Stimulated activated CD4-positive, alpha-beta T cell treated with anti-CD3 and anti-CD28 coated beads, Interleukin-4, amount 100 ng/mL, for 4 hours (primary cell): ENCODE results near the gene VPS8.
"Not testable (repeated sequence)": the region's sequence is repeated elsewhere in the genome, so short reads cannot be mapped to it uniquely, and the experiment has no call there.

Experiments used
- DNase-seq, 2 experiments: peaks; one replicate each; pipeline ENCODE4 v3.0.0-alpha.2; 2020

The VPS8 gene

DNA sequence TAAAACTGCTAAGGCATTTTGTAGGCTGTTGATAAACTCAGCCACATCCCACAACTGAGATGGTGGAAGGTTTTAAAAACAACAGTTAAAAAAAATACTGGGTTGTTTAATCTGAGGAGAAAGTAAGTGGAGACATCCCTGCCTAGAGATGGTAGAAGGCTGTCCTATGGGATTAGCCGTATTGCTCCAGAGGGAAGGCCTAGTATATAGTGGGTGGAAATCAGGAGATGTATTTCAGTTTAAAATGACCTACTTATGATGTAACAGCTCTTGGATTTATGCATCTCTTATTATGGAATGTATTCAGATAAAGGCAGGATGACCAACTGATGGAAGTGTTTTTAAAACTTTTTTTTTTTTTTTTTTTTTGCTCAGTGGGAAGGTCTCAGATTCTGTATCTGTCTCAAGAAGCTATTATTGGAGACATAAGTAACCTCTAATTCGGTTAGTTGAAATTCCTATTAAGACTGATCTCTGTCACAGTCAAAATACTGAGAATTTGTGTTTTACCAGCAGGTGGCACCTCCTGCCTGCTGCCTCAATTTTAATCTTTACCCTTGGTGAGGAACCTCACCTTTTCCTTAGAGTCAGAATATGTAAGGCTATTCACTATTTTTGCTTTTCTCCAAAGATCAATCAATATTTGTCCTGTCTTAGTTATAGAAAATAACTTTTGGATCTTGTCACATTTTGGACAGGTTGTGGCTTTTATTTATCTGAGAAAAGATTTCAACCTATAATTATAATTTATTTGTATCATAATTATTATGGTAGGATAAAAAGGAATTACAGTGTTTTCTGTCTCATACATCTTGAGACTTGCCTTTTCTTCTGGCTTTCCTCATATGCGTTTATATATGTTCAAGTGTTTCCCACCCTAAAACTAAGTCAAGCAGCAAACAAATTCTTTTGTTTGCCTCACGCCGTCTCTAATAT, 63.0 kb downstream of the VPS8 start:
- DNase-seq, result no peak

DNA sequence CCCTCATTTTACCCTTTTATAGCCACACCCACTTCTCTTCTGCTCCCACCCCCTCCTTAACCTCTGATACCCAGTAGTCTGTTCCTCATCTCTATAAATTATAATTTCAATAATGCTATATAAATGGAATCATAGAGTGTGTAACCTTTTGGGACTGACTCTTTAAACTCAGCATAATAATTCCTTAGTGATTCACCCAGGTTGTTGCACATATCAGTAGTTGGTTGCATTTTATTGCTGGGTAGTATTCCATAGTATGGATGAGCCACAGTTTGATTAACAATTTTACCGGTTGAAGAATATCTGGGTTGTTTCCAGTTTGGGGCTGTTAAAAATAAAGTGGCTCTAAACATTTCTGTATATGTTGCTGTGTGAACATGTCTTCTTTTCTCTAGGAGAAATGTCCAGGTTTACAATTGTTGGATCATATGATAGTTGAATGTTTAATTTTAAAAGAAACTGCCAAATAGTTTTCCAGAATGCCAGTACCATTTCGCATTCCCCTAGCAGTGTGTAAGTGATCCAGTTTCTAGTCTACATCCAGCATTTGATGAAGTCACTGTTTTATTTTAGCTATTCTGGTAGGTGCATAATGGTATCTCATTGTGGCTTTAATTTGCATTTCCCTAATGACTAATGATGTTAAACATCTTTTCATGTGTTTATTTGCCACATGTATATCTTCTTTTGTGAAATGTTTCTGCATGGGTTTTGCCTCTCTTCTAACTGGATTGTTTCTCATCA, 68.5 kb downstream of the VPS8 start:
- no peak for DNase-seq

DNA sequence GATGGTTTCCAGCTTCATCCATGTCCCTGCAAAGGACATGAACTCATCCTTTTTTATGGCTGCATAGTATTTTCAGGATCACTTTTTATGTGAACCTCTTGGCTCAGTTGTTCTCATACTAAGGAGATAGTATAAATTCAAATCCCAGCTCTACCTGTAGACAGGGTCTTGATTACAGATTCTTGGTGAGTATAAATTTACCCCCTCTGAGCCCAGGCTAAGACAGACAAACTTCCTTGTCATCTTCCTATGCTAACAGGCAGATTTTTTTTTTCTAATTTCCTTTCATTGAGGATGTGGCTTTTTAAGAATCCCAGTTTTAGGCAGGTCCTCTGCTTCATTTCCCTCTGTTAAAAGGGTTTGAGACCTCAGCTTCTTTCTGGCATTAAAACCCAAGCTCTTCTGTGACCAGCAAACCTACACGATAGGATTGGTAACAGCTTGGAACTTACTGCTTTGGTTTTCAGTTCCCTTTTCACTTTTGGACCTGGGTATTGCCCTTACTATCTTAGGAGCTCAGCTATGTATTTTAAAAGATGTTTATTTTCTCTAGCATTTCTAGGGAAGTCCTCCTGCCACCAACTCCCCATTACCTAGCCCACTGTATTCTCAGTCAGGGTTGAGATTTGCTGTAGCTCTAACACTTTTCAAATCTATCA, 72.5 kb downstream of the VPS8 start:
- DNase-seq, result no peak

DNA sequence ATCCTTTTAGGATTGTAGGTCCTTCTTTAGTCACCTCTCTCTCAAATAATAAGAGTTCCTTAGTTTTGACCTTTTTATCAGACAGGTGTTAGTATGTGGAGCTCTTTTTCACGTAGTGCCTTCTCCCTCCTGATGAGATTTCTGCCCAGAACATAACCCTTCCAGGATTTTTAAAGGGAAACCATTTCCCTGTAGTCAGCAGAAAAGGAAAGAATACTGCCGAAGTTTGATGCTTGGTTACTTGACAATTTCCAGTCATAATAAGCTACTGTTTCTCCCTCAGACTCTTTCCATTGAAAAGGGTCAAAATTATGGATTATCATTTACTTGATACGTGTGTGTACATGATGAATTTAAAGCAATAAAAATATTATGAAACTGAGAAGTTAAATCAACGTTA, 73.1 kb downstream of the VPS8 start:
- DNase-seq, result no peak

DNA sequence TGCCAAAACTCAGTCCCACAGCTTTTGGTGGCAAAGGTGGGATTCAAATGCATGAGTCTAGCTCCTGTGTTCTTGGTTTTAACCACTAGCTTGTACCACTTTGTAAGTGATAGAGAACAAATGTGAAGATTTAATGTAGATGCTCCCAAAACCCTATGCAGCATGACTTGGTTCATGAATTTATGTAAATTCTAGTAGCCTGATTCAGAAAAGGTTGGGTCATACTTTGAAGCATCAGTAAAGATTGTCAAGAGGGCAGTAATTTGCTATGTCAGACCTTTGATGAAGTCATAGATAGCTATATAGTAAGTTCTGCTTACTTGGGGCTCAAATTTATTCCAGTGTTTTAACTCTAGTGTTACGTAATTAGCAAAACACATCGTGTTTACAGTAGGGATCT, 75.6 kb downstream of the VPS8 start:
- DNase-seq, result no peak

DNA sequence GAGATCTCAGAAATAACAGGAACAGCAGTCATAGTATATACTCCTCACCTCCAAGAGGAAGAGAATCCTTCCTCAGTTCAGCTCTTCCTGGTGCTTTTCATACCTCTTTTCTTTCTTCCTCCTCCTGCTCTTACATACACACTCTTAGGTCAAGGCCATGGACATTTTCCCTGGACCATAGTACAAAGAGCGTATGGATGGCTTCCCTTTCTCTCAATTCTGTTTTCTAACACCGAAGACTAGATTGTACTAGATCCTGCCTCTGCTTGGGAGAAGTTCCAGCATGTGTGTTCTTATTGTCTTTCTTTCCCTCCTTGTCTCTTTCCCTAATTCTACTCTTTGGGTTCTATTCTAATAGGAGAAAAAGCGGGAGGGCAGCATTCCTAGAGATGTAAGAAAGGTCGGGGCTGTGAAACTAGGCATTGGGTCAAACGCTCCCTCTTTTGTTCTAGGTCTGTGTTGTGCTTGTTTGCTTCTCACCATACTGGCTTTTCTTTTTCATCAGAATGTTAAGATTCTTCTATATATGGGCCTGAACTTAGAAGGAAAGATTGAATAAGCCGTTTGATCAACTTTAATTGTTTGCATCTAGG, 77.4 kb downstream of the VPS8 start:
- no peak for DNase-seq

DNA sequence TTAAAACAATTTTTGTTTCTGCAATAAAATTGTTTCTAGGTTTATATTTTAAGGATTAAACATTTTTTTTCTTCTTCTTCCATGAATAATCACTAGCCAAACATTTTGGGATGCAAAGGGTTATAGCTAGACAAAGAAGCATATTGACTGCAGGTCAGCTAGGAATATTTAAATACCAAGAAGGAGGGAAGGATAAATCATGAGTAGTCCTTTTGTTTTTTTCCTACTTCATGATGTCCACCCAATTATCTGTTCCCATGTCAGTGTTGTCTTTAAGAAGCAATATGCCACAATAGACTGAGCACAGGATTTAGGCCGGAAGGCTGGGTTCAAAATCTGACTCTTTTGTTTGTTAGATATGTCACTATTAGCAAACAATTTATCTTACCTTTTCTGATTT, 82.1 kb downstream of the VPS8 start:
- DNase-seq, result no peak

DNA sequence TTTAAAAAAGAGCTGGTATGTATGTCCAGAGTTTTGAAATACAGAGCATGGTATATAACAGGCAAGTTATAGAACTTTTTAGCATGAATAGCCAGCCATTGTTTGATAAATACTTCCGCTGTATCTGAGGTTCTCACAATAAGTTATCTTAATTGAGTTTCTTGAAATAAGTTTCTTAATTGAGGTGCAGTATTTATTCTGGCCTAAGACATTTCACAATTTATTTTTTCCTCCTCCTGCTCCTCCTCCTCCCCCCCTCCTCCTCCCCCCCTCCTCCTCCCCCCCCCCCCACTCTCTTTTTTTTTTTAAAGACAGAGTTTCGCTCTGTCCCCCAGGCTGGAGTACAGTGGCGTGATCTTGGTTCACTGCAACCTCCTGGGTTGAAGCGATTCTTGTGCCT, 83.4 kb downstream of the VPS8 start:
- DNase-seq, result no peak

DNA sequence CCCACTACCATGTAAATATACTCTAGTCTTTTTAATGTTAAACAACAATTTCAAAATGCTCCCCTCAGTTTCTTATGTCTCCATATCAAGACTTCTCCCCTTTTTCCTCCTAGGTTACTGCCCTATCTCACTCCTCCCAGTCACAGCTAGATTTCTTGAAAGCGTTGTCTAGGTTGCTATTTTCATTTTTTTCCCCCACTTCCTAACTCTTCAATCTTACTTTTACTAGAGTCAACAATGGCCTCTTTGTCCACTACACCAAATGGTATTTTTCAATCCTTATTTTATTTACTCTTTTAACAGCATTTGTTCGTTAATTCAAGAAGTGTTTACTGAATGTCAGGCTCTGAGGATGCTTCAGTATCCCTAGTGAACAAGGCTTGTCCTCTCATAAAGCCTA, 84.4 kb downstream of the VPS8 start:
- no peak for DNase-seq

DNA sequence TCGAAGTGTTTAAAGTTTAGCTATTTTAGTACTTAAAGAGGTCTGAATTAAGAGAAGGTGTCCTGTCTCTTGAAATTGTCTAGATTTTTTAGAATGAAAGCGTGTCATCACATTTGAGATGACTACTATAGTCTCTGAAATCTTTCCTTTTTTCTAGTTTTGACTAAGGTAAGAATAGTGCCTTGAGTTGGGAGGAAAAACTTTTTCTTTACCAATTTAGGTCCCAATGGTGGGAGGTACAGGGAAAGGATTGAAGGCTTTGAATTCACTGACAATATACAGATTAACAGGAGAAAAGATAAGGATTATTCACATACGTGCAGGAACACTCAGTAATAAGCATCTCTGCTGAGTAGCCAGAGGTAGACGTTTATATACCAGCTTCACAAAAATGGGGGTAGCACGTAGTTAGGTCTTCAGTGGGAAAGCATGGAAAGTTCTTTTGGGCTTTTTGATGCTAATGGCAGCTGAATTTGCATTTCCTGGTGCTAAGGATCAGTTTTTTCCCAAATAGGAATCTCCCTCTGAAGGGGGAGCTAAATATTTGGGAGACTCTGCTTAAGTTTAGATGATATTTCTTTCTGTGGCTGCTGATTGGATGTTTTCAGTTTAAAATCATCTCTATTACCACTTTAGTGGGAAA, 88.1 kb downstream of the VPS8 start:
- DNase-seq, result no peak

DNA sequence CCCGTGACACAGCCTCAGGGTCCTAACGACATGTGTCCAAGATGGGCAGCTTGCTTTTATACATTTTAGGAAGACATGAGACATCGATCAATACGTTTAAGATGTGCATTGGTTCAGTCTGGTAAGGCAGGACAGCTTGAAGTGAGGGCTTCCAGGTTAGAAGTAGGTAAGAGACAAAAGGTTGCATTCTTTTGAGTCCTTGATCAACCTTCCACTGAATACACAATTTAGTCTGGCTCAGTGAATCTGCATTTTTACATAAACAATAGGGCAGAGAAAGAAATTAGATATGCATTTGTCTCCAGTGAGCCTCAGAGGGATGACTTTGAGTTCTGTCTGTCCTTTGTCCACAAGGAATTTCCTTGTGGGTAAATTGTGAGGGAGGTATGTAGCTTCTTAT, 95.1 kb downstream of the VPS8 start:
- not testable (repeated sequence) for DNase-seq

DNA sequence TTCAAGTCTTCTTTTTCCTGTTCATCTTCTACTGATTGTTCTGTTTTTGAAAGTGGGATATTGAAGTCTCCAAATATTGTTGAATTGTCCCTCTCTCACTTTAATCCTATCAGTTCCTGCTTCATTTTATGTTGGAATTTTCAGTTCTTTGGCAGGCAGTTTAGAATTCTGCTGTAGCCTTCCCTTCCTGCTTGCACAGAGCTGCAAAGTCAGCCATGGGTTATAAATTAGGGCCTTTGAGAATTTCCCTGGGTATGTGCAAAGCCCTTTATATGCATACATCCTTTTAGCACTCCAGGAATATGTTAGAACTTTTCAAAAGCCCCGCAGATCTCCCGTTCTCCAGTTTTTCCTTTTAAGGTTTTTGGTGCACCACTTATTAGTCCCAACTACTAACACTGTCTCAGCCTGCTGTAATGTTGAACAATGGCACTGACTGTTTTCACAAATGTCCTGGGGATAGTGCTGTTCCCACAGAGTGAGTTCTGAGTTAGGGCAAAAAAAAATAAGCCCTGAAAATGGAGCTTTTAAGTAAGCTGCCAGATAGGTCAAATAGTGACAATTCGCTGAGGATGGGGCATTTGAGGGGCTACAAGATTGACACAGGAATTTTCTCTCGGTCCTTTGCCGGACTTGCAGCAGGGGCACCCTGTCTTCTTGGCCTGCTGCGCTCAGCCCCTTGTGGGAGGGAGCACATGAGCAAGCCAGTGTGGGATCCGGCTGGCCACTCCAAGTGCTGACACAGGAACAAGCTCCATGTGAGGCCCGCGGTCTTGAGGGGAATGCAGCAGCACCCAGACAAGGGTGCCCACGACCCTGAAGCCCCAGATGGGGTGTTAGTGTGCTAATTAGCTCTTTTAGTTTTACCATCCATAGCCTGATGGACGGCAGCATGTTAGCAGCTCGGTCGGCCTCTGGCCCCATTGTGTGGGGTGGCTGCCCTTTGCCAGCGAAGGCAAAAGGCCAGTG, 96.0 kb downstream of the VPS8 start:
- no peak for DNase-seq

DNA sequence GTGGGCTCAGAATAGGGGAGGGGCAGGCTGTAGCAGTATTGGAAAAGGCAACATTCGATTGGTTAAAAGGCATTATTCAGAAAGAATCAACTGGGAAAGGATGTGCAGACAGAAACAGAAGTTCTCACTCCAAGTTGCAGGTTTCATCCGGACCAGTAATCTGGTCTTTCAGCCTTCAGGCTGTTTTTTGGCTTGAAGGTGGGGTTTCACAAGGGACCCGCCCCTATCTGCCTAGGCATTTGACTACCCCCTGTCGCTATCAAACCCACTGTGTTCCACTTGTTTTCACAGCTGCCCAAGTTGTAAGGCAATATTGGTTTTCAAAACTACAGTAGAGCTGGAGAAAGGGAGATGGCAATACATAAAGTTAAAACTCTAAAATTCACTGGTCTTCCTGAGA, 96.9 kb downstream of the VPS8 start:
- no peak for DNase-seq

DNA sequence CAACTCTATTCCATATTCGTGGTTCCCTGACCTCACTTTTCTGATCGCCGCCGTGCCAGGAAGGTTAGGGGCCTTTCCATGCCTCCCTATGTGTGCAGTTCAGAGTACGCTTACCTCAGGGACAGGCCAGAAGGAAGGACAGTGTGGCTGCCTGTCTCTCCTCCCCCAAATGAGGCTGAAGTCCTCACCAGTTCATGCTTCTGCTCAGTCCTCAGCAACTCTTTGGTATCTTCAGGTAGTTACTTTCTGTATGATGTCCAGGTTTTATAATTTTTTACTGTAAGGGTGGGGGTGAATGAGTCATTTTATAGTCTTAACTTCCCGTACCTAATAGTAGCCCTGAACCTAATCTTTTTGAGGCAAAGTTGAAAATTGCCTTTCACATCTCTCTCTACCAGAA, 98.7 kb downstream of the VPS8 start:
- DNase-seq, result no peak

DNA sequence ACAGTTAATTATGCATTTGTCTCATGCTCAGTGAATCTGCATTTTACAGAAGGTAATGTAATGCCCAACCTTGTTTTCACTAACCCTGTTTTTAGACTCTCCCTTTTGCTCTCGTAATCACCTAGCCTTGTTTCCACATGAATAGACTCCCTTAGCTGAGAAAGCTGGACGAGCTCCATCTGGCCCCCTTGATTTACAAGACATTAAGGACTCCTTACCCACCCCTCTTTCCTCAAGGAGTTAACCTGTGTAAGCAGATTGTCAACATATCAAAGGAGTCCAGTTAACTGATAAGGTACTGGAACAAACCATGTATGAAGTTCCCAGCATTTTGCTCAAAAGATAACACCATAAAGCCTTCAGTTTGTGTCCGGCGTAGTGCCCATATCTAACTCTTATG, 99.6 kb downstream of the VPS8 start:
- DNase-seq, result no peak

DNA sequence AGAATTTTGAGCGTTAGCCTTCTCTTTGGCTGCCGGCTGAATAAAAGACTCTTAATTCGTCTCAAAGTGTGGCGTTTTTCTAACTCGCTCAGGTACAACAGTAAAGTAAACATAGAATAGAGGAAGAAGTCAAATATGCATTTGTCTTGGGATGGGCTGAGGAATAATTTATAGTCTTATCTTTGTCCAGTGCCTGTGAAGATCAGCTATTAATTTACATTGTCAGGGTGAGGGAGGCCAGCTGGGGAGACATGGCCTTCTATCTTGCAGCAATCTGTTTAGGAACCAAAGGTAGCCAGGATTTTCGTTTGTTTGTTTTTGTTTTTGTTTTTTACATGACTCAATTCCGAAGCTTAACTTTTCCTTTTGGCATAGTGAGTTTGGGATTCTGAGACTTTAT, 100.2 kb downstream of the VPS8 start:
- no peak for DNase-seq

DNA sequence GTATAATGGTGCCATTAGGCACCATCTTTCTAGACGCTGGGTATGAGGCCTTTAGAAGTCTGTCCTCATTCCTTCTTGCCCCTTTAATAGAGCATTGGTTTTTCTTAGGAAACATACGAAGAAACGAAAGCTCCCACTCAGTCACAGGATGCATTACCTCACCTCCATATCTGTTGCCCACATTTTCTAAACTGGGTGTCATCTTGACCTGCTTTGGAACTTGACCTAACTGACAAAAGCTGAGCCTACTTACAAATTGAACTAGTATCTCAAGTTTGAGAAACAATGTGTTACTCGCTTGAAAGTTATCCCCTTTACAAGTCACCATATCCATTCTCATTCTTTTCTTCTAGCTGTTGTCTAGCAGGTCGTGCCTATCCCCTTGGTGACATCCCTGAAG, 102.7 kb downstream of the VPS8 start:
- no peak for DNase-seq

DNA sequence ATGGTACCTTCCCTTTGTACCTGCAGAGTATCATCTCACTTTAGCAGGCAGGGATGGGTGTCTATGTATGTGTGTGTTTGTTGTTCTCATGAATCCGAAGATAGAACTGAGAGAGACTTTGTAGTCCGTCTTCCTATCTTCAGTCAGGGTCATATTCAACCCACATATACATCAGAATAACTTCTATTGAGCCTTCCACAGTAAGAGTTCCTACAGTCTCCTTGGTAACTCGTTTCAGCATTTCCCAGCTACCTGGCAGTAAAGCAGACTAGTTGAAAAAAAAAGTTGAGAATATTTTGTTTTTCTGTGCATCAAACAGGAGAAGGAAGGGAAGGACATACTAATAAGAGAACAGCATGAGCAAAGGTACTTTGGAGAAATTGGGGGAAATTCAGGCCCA, 106.8 kb downstream of the VPS8 start:
- no peak for DNase-seq

DNA sequence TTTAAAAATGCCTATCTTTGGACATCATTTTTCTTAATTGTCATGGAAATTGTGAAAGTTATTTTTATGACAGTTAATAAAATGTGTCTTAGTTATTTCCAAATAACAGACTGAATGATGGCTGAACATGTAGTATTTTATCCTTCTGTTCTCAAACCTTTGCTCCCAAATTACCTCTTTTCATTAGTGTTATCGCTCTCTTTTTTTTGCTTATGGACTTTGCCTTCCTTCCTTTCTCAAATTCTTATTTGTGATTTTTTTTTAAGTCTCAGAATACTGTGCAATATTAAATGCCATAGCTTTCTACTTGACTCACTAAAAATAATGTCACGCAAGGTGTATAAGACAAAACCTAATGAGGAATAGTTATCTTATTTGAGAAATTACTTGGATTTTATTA, 107.7 kb downstream of the VPS8 start:
- DNase-seq, result no peak

DNA sequence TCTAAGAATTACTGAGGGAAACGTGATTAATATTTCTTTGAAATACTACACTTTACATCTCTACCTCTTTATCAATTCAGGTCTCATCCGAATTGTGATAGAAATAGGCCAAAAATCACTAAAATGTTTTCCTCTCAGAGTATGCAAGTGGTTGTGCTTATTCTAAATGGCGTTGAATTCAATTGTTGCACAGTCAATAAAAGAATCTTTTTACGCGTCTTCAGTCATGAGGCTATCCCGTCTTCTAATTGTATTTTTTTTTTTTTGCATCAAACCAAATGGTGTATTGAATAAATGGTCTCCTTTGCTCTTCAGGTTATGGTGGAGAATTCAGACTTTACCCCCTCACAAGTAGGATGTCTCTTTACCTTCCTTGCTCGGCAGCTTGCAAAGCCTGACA, 112.6 kb downstream of the VPS8 start:
- no peak for DNase-seq

DNA sequence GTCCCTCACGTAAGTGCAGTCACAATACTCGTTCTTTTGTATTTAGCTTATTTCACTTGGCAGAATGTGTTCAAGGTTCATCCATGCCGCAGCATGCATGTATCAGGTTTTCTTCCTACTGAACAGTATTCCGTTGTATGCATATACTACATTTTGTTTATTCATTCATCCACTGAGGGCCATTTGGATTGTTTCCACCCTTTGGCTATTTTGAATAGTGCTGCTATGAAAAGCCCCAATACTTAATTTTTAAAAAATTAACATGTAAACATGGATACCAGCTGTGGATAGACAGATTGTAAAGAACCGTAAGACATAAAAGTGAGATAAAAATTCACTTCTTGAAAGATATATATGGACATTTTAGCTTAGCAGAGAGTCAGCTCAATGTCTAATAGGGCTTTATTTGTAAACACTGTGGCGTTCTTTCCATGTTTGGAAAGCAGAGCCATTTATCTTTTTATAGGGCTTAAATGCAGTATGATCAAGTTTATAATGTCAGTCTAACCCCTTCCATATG, 115.9 kb downstream of the VPS8 start:
- no peak for DNase-seq
